A549 (cell line): Measurements from ENCODE around the gene TNIP2. TPM values are rescaled to one million over a fixed set of nuclear protein-coding genes. Genes with fewer than 3 reads are reported as not detected.

Experiments used
- ATAC-seq, 2 experiments: fragments of 200-7000 bp in 1 of 2; fragments of >200 bp in 1 of 2; cut with Nextera tagmentation in 1 of 2; cut with Tn5 transposase in 1 of 2; 3 replicates each; pipeline versions ENCODE4 v1.8.0 to v1.9.1; 2018 to 2020; ENCODE audit warnings: mild to moderate bottlenecking in 1 of 2, moderate library complexity in 1 of 2
- CTCF ChIA-PET: fragments of 300-600 bp; sonication (Branson Sonifier 250); formaldehyde crosslinking; extraction: SDS; loops from one replicate; lab custom pipeline; 2021; ENCODE audit warnings: antibody characterized with exemption, inconsistent platforms; lab: Yijun Ruan, JAX
- POLR2A ChIA-PET: fragments of 350-600 bp; formaldehyde crosslinking; extraction: SDS; loops from one replicate; lab custom pipeline; 2021; ENCODE audit warnings: antibody characterized with exemption, inconsistent platforms; lab: Yijun Ruan, JAX
- DNase-seq, 2 experiments: peaks; one replicate each; pipeline versions ENCODE4 v3.0.0 to v3.0.0-alpha.2; 2011 to 2016; ENCODE audit warnings: low read depth in 1 of 2, low spot score in 1 of 2
- FAIRE-seq: peaks from 2 replicates; lab custom pipeline; 2011; peaks lifted over from hg19 to GRCh38; lab: Jason Lieb, UNC
- H3K27ac ChIP-seq, 2 experiments: fragments of >200 bp; sonication (Bioruptor Twin); formaldehyde crosslinking; 3 replicates each; pipeline ENCODE4 v1.5.1; 2016 to 2017
- H3K4me1 ChIP-seq: fragments of >200 bp; sonication (Bioruptor Twin); formaldehyde crosslinking; 3 replicates; pipeline ENCODE4 v1.6.1; 2016
- H3K4me2 ChIP-seq: fragments of >200 bp; sonication (Bioruptor Twin); formaldehyde crosslinking; 3 replicates; pipeline ENCODE4 v1.6.1; 2016
- H3K4me3 ChIP-seq: fragments of >200 bp; sonication (Bioruptor Twin); formaldehyde crosslinking; 3 replicates; pipeline ENCODE4 v1.5.1; 2016
- H3K9me3 ChIP-seq: fragments of >200 bp; sonication (Bioruptor Twin); formaldehyde crosslinking; 3 replicates; pipeline ENCODE4 v1.6.1; 2016
- CEBPB ChIP-seq, 2 experiments: fragments of >200 bp in 1 of 2; sonication (Bioruptor Twin) in 1 of 2; formaldehyde crosslinking in 1 of 2; IDR thresholded peaks; 2 replicates each; pipeline ENCODE4 v1.6.1; 2012 to 2016
- CTCF ChIP-seq: fragments of >200 bp; sonication (Bioruptor Twin); formaldehyde crosslinking; IDR thresholded peaks from 3 replicates; pipeline ENCODE4 v1.5.1; 2016
- E2F6 ChIP-seq: IDR thresholded peaks from 2 replicates; pipeline ENCODE4 v1.6.1; 2012; ENCODE audit warnings: low read depth, borderline replicate concordance
- EHMT2 ChIP-seq: fragments of 200-600 bp; sonication (generic); IDR thresholded peaks from 2 replicates; pipeline ENCODE4 v1.6.1; 2016; ENCODE audit warnings: antibody characterized with exemption, low read depth, mild to moderate bottlenecking, moderate library complexity
- HOXB13 ChIP-seq: fragments of 250-450 bp; sonication (Bioruptor Pico); IDR thresholded peaks from 2 replicates; pipeline ENCODE4 v1.5.0; 2020; ENCODE audit warnings: low read depth, mild to moderate bottlenecking, moderate library complexity
- JUNB ChIP-seq: fragments of >200 bp; sonication (Bioruptor Twin); formaldehyde crosslinking; IDR thresholded peaks from 2 replicates; pipeline ENCODE4 v1.6.1; 2016
- KDM1A ChIP-seq: fragments of 200-600 bp; sonication (generic); IDR thresholded peaks from 2 replicates; pipeline ENCODE4 v1.6.1; 2016; ENCODE audit warnings: low read depth, mild to moderate bottlenecking
- KDM5A ChIP-seq: fragments of 200-600 bp; sonication (generic); IDR thresholded peaks from 2 replicates; pipeline ENCODE4 v1.6.1; 2016; ENCODE audit warnings: antibody characterized with exemption, mild to moderate bottlenecking
- MAFK ChIP-seq: fragments of 450-650 bp; IDR thresholded peaks from 2 replicates; pipeline ENCODE4 v1.6.1; 2014; ENCODE audit not compliant: partially characterized antibody
- MAX ChIP-seq: IDR thresholded peaks from 2 replicates; pipeline ENCODE4 v1.6.1; 2012
- NR3C1 ChIP-seq: fragments of >200 bp; sonication (Bioruptor Twin); formaldehyde crosslinking; IDR thresholded peaks from 3 replicates; pipeline ENCODE4 v1.6.1; 2017
- TP53 ChIP-seq: fragments of 250-450 bp; sonication (Bioruptor Pico); IDR thresholded peaks from 2 replicates; pipeline ENCODE4 v1.5.0; 2021; ENCODE audit warnings: mild to moderate bottlenecking, moderate library complexity
- WGBS: methylation state at CpG from one replicate; pipeline ENCODE4 v1.1.6; 2017; ENCODE audit errors: missing lambda C conversion rate; 5-methylcytosine and 5-hydroxymethylcytosine counted together
- polyA plus RNA-seq, 4 experiments: library from polyadenylated mRNA; depleted of rRNA in 3 of 4; stranded (reverse); fragments of >200 nt; fragmentation: RNase III in 1 of 4; extraction: RNeasy Plus Mini Kit Qiagen cat#74134 plus additional on column Dnase treatment in 1 of 4; gene quantifications; 2 replicates in 3 of 4; 3 replicates in 1 of 4; pipeline ENCODE4 v1.2.3, GENCODE V29; 2011 to 2017

Gene TNIP2
- polyA plus RNA-seq, 2 of the 4 experiments (the other 2 are of a cell fraction) = 20.0 to 27.9 TPM

DNA sequence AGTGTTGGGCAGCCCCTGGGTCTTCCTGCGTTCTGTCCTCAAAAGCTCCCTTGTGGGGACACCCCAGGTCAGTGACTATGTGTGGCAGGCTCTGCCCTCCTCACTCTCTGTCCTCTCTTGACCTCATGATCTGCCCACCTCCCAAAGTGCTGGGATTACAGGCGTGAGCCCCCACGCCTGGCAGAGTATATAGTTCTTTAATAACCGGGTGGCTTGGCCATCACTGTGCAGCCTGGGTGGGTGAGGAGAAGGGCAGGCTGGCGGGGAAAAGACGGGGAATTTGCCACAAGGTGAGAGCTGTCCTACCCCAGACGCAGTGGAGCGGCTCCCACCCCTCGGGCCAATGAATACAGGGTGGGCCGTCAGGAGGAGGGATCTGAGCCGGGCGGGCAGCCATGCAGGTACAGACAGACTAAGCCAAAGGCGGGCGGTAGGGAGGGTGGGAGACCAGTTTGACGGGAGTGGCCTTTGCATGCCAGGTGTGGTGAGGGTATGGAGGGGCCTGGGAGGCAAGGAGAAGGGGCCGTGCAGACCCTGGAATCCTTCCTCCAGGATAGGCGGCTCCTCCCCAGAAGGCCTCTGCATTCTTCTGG lies 39.3 kb upstream of the TNIP2 start:
- H3K27ac ChIP-seq = peak overlapping the region; percentile 86 to 88
- H3K4me1 ChIP-seq = peaks cover 61% of the 10 kb centered on the region
- FAIRE-seq (no peak), DNase-seq (no peak), ATAC-seq (no peak)
- no peaks in the 10 kb centered on the region for H3K9me3 ChIP-seq
- no peak overlapping the region for H3K4me3 ChIP-seq
- 91% methylated on average over 17 of the region's 17 CpGs for WGBS
- no peak for TF ChIP-seq HOXB13 (CRISPR knock-in tag)
- no peak for TF ChIP-seq KDM5A
- peak overlapping the region; percentile 100 for H3K4me2 ChIP-seq
- ChIA-PET CTCF (interaction anchor here (1.0 to 1.8 kb wide), 2 partner anchors 32 to 34 kb away, joined by 5 to 6 read pairs; no protein-coding TSS in a partner anchor), POLR2A (no interaction called here)

DNA sequence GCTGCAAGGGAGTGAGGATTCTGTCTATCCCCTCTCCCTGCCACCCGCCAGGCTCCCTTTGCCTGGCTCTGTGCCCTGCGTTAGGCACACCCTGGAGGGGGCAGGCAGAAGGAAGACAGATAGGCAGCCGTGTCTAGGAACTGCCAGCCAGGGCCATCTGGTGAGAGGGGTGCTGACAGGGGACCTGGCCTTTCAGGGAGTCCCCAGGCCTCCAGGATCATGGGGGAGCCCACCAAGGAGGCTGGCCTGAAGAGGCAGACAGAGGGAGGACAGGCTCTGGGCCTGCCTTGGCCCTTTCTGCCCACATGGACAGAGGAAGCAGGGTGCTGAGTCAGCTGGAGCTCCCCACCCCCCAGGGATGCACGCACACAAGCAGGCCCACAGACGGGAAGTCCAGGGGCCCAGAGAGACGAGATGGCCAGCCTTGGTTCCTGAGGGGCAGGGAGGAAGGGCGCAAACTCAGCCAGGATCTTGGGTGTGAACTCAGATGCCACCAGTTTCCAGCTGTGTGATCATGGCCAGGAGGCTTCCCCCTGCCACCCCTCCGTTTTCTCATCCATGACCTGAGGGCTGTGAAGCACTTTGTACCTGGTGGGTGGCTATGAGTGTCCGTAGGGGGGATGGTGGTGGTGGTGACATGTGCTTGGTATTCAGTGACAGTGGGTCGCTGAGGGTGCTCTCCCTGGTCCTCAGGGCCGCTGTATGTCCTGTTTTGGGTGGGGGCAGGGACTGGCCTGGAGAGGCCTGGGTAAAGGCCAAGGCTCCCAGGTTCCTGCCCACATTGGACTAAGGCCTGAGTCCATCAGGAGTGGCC lies 38.6 kb upstream of the TNIP2 start:
- no peaks in the 10 kb centered on the region for H3K9me3 ChIP-seq
- DNase-seq = peak in 1 of 2 experiments; percentile 44
- ChIA-PET POLR2A (no interaction called here), CTCF (interaction anchor here (1.0 to 1.8 kb wide), 2 partner anchors 31 to 33 kb away, joined by 5 to 6 read pairs; no protein-coding TSS in a partner anchor)
- WGBS = 18% methylated on average over 9 of the region's 11 CpGs
- peak overlapping the region; percentile 100 for H3K4me2 ChIP-seq
- TF ChIP-seq EHMT2 (no peak), KDM5A (no peak), MAFK (peak; percentile 90), MAX (peak; percentile 58; the same call in 1 of the 2 replicates)
- ATAC-seq = peak; percentile 2 to 27; a peak in 3 of 6 replicates
- H3K4me1 ChIP-seq = peaks cover 54% of the 10 kb centered on the region
- no peak for FAIRE-seq
- peak overlapping the region; percentile 86 to 88 for H3K27ac ChIP-seq
- no peak overlapping the region; the same call in 2 of the 3 replicates for H3K4me3 ChIP-seq

DNA sequence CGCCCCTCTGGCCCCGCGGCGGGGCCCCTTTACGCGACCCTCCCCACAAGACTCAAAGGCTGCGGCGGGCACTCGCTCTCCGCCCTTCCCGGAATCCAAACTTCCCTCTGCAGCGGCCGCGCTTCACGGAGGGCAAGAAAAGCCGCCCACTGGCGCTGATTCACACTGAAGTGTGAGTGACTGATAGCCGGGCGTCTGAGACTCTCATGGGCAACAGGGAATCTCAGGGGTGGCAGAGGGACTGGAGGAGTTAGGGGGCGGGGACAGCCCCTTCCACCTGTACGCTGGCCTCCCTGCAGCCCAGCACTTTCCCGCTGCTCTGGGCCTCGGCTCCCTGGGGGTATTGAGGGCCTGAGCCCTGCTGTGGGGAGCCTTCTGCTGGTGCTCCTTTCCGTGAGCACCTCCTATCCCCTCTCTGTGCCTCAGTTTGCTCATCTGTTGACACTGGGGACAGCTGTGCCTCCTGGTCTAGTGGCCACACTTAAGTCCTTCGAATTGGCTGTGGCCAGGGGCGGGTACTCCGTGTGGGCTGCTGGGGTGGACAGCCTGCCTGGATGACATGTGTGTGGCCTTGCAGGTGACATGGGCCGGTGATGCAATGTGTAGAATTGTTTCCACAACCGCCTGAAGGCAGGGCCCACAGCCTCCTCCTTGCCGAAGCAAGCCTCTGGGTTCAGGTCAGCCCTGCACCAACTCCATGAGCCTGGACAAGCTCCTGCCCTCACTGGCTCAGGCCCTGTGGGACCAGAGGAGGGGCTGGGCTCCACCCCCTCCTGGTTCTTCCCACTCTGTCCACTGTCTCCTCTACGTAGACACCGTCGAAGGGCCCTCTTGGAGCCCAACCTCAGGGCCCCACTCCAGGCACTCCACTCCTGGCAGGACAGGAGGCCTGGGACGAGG lies 37.7 kb upstream of the TNIP2 start:
- CTCF ChIA-PET = interaction anchor here (1.8 kb wide), 1 partner anchor 32 kb away, joined by 6 read pairs; no protein-coding TSS in a partner anchor
- peak in 1 of 2 experiments; percentile 57 for DNase-seq

More for the DNA sequence above, 37.7 kb upstream of the TNIP2 start:
- TF ChIP-seq CEBPB (IDR thresholded peaks at IDR 0.05) (0 out of 4 replicates have a peak, but pooled peaks of 1 of the 2 experiments have one; percentile 22), MAX (peak; percentile 7; the same call in 1 of the 2 replicates), JUNB (no peak), CTCF (no peak), KDM1A (peak; percentile 46; the same call in 1 of the 2 replicates), NR3C1 (no peak), E2F6 (0 out of 2 replicates have a peak, but pooled peaks have one; percentile 26), TP53 (CRISPR knock-in tag) (no peak)
- H3K27ac ChIP-seq = peak overlapping the region; percentile 86 to 88
- ATAC-seq = peak; percentile 11 to 50; a peak in 5 of 6 replicates
- FAIRE-seq = no peak
- peak overlapping the region; percentile 73 for H3K4me3 ChIP-seq
- no peaks in the 10 kb centered on the region for H3K9me3 ChIP-seq
- POLR2A ChIA-PET = no interaction called here
- WGBS = 29% methylated on average over 15 of the region's 34 CpGs
- H3K4me2 ChIP-seq = peak overlapping the region; percentile 100
- H3K4me1 ChIP-seq = peaks cover 50% of the 10 kb centered on the region
